Parathyroid adenoma (tissue), 2 donors: Measurements from ENCODE around the gene EEPD1.

ENCODE experiments used
- H2AFZ ChIP-seq: fragments of 300-600 bp; sonication (generic); one replicate; pipeline ENCODE4 v1.7.0; 2017; ENCODE audit warnings: antibody characterized with exemption, mild to moderate bottlenecking
- H3K27ac ChIP-seq: fragments of 300-600 bp; sonication (generic); one replicate; pipeline ENCODE4 v1.7.0; 2017
- H3K27me3 ChIP-seq: fragments of 300-600 bp; sonication (generic); one replicate; pipeline ENCODE4 v1.7.0; 2017; ENCODE audit warnings: low read length; ENCODE audit not compliant: control insufficient read depth, insufficient read depth
- H3K36me3 ChIP-seq: fragments of 300-600 bp; sonication (generic); one replicate; pipeline ENCODE4 v1.7.0; 2017; ENCODE audit warnings: low read length; ENCODE audit not compliant: control insufficient read depth, insufficient read depth
- H3K4me1 ChIP-seq: fragments of 300-600 bp; sonication (generic); one replicate; pipeline ENCODE4 v1.7.0; 2017; ENCODE audit warnings: control low read depth
- H3K4me2 ChIP-seq: fragments of 300-600 bp; sonication (generic); one replicate; pipeline ENCODE4 v1.7.0; 2017; ENCODE audit warnings: low read length
- H3K4me3 ChIP-seq: fragments of 300-600 bp; sonication (generic); one replicate; pipeline ENCODE4 v1.7.0; 2017; ENCODE audit warnings: low read depth, low read length
- H3K79me2 ChIP-seq: fragments of 300-600 bp; sonication (generic); one replicate; pipeline ENCODE4 v1.7.0; 2017; ENCODE audit warnings: control low read depth
- H3K9ac ChIP-seq: fragments of 300-600 bp; sonication (generic); one replicate; pipeline ENCODE4 v1.7.0; 2017; ENCODE audit warnings: mild to moderate bottlenecking
- H3K9me3 ChIP-seq: fragments of 300-600 bp; sonication (generic); one replicate; pipeline ENCODE4 v1.7.0; 2017; ENCODE audit warnings: low read length; ENCODE audit not compliant: control insufficient read depth
- TF ChIP-seq, protein P1 (sequence below): fragments of 300-600 bp; sonication (generic); IDR thresholded peaks from one replicate; pipeline ENCODE4 v1.7.0; 2017; ENCODE audit warnings: antibody characterized with exemption, mild to moderate bottlenecking
- donor health status: primary hyperparathyroidism.

Gene EEPD1

DNA sequence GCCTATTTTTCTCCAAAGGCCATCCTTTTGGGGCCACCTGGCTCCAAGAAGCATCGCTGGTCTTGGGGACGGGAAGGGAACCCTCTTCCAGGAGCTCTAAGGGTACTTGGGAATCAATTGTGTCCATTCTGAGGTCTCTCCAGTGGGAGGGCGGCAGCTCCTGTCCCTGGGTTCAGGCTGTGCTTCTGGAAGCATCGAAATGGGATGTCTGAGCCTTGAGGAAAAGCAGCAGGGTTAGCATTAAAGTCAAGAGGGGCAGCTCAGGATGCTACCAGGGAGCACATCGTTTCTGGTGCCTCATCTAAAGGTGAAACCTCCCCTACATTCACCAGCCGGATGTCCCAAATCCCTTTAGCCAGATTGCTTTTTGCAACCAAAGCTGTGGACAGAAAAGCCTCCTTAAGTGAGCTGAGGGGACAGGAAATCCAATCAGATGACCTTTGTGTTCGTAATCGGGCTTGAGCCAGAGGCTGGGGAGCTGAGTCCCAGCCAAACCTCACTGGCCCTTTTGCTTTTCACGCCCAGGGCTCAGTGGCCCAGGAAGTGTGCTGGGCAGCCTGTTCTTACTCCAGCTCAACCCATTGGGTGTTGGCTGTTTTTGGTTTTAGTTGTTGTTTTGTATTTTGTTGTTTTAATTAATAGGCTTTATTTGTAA is 147.8 kb downstream of the EEPD1 start:
- Histone ChIP-seq H3K27ac (peak overlapping the region; percentile 15), H3K9me3 (no peaks in the 10 kb centered on the region), H3K4me3 (no peak overlapping the region)

DNA sequence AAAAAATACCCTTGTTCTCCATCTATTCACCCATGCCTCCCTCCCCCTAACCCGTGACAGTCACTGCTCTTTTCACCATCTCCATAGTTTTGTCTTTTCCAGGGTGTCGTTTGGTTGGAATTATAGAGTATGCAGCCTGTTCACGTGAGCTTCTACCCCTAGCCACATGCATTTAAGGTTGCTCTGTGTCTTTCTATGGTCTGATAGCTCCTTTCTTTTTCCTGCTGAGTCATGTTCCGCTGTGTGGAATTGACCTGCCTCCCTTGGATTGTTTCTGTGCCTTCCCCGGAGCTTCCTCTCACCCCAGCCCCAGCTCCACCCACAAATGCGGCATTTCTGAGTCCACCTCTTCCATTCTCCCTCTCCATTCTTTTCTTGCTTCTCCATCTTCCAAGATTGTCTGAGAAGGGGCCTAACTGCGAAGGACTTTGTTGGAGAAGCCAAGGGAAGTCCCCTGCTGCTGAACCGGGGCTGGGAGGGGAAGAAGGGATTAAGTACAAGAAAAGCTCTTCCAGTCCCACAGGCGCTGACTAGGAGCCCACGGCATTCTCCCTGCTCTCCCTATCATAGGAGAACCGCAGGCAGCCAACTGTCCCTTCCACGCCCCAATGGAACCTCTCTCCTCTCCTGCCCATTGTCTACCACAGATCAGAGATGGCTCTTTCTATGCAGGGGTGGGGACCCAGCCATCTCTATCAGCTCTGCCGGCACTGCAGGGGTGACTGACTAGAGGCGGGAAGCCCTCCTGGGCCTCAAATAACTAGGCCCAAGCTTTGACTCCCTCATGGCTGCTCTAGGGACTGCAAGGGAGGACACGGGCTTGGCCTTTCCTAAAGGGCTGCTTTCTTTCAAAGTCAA is 149.1 kb downstream of the EEPD1 start:
- H3K27me3 ChIP-seq, result no peaks in the 10 kb centered on the region
- TF ChIP-seq, protein P1, sequence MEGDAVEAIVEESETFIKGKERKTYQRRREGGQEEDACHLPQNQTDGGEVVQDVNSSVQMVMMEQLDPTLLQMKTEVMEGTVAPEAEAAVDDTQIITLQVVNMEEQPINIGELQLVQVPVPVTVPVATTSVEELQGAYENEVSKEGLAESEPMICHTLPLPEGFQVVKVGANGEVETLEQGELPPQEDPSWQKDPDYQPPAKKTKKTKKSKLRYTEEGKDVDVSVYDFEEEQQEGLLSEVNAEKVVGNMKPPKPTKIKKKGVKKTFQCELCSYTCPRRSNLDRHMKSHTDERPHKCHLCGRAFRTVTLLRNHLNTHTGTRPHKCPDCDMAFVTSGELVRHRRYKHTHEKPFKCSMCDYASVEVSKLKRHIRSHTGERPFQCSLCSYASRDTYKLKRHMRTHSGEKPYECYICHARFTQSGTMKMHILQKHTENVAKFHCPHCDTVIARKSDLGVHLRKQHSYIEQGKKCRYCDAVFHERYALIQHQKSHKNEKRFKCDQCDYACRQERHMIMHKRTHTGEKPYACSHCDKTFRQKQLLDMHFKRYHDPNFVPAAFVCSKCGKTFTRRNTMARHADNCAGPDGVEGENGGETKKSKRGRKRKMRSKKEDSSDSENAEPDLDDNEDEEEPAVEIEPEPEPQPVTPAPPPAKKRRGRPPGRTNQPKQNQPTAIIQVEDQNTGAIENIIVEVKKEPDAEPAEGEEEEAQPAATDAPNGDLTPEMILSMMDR, result no peak
- peaks cover 7% of the 10 kb centered on the region for H3K4me1 ChIP-seq
- no peaks in the 10 kb centered on the region for H3K79me2 ChIP-seq
- H2AFZ ChIP-seq, result no peak overlapping the region
- no peaks in the 10 kb centered on the region for H3K9me3 ChIP-seq
- H3K27ac ChIP-seq, result no peak overlapping the region
- no peak overlapping the region for H3K4me3 ChIP-seq
- no peaks in the 10 kb centered on the region for H3K36me3 ChIP-seq
- H3K9ac ChIP-seq, result no peak overlapping the region
- H3K4me2 ChIP-seq, result peak overlapping the region; percentile 42

More for the DNA sequence above, 147.8 kb downstream of the EEPD1 start:
- Histone ChIP-seq H3K4me1 (peaks cover 7% of the 10 kb centered on the region), H3K79me2 (no peaks in the 10 kb centered on the region), H3K4me2 (no peak overlapping the region), H3K27me3 (no peaks in the 10 kb centered on the region), H3K36me3 (no peaks in the 10 kb centered on the region), H2AFZ (no peak overlapping the region), H3K9ac (no peak overlapping the region)
- TF ChIP-seq, protein P1, result no peak

DNA sequence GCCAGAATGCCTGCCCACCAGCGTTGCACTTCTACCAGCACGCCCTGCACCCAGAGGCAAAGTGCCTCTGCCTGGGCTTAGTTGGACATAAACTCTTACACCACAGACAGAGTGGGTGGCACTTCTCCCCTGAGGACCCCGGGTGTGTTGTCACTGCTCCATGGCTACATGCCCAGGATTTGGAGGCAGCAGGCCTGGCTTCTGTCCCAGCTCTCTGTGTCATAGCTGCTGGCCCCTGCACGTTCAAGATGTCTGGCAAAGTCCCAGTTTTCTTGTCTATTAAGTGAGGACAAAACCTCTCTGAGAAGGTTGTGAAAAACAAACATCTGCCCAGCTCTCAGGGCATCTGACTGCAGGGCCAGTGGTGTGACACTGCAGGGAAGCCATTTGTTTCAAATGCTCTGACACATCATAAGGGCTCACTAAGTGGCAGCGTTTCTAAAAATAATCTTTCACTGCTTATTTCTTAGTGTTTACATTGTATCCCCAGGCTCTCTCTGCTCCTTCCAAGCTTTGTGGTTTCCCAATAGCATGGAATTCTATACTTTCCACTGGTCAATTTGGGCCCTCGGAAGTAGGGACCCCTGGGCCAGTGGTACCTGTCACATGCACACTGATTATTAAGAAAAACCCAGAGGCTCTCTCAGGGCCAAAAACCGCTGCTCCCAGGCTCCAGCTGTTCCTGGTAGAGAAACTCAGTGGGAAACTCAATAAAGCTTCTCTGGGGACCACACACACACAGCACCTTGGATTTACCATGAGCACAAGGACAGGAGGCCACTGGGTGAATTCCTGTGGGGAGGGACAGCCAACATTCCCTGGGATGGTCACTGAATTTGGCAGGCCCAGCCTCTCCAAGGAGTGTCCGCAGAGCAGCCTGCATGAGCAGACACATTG is 150.4 kb downstream of the EEPD1 start:
- H3K4me1 ChIP-seq, result peaks cover 7% of the 10 kb centered on the region

DNA sequence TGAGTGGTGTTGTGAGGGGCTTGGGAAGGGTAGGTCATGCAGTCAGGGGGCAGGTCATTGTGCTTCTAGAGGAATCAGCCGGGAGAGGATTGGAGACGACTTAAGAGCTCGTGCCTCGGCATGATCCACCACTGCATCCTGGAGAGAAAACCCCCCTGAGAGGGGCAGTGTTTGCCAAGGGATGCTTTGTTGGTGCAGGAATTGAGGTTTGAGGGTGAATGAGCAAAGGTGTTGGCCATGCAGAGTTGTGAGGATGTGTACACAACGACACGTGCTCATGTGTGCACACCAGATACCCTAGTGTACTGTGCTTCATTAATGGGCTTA is 151.0 kb downstream of the EEPD1 start:
- no peaks in the 10 kb centered on the region for H3K27me3 ChIP-seq
- H3K4me2 ChIP-seq, result no peak overlapping the region
- H3K9ac ChIP-seq, result no peak overlapping the region
- peak overlapping the region; percentile 29 for H3K27ac ChIP-seq
- peaks cover 7% of the 10 kb centered on the region for H3K4me1 ChIP-seq
- H3K9me3 ChIP-seq, result no peaks in the 10 kb centered on the region
- H3K4me3 ChIP-seq, result no peak overlapping the region
- TF ChIP-seq, protein P1, result no peak
- no peak overlapping the region for H2AFZ ChIP-seq
- no peaks in the 10 kb centered on the region for H3K79me2 ChIP-seq
- H3K36me3 ChIP-seq, result no peaks in the 10 kb centered on the region

More for the DNA sequence above, 150.4 kb downstream of the EEPD1 start:
- H3K27me3 ChIP-seq, result no peaks in the 10 kb centered on the region
- peak overlapping the region; percentile 53 for H2AFZ ChIP-seq
- H3K36me3 ChIP-seq, result no peaks in the 10 kb centered on the region
- H3K9me3 ChIP-seq, result no peaks in the 10 kb centered on the region
- no peaks in the 10 kb centered on the region for H3K79me2 ChIP-seq
- TF ChIP-seq, protein P1, result no peak
- H3K9ac ChIP-seq, result no peak overlapping the region
- no peak overlapping the region for H3K4me2 ChIP-seq
- peak overlapping the region; percentile 29 for H3K27ac ChIP-seq
- no peak overlapping the region for H3K4me3 ChIP-seq
